Fibroblast of skin of right biceps (primary cell): Measurements from ENCODE around the gene MARK4.

ENCODE experiments used
- DNase-seq: peaks from one replicate; pipeline ENCODE4 v3.0.0-alpha.2; 2013

The MARK4 gene

GRCh38 chr19:45275370-45275971 is 24.4 kb downstream of the MARK4 start:
- peak; percentile 78 for DNase-seq

DNA sequence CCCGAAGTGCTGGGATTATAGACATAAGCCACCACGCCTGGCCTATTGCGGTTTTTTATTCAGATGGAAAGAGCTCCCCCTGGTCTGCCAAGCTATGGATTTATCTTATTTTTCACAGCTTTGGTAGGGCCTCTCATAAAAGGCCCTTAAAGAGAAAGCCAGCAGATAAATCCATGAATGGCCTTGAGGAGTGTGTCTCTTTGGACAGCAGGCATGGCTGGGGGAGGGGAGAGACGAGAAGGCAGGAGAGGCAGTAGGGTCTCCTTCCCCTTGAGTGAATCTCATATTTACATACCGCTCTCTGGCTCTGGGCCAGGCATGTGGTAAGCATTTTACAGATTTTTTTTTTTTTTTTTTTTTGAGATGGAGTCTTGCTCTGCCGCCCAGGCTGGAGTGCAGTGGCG is 25.2 kb downstream of the MARK4 start:
- peak; percentile 82 for DNase-seq

DNA sequence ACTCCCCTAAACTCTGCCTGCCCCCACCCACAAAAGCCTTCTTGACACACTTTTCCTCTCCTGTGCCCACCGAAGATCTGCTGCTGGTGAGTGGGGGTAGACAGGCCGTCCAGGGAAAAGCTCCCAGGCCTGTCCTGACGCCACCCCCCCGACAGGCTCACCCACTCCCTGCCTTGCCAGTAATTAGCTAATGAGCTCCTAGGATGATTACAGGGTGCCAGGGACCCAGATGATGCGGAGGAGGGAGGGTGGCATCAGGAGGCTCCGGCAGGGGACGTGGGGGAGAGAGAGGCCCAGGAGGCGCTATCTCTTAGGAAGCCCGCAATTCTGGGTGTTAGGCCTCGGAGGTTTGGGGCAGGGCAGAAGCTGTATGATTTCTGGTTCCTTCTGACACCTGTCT is 27.0 kb downstream of the MARK4 start:
- no peak for DNase-seq

- no peak for DNase-seq
These were observed 28.6 kb downstream of the MARK4 start for GRCh38 chr19:45279587-45280192.

DNA sequence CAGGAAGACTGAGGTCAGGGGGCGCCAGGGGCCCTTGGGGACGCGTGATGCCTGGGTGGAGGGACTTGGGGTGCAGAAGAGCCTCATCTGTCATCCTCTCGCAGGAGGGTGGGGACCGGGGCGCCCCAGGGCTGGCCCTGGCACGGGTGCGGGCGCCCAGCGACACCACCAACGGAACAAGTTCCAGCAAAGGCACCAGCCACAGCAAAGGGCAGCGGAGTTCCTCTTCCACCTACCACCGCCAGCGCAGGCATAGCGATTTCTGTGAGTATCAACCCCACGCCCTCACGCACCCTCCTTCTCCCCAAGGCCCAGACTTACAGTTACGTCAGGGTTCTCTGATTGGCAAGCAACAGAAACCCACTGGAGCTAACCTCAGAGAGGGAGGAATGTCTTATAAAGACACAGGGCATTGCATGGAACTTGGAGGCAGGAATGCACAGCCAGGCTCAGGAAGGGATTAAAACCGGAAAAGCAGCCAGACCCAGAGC is 29.4 kb downstream of the MARK4 start:
- DNase-seq = no peak

- no peak for DNase-seq
These were observed 32.5 kb downstream of the MARK4 start for GRCh38 chr19:45283443-45284033.

DNA sequence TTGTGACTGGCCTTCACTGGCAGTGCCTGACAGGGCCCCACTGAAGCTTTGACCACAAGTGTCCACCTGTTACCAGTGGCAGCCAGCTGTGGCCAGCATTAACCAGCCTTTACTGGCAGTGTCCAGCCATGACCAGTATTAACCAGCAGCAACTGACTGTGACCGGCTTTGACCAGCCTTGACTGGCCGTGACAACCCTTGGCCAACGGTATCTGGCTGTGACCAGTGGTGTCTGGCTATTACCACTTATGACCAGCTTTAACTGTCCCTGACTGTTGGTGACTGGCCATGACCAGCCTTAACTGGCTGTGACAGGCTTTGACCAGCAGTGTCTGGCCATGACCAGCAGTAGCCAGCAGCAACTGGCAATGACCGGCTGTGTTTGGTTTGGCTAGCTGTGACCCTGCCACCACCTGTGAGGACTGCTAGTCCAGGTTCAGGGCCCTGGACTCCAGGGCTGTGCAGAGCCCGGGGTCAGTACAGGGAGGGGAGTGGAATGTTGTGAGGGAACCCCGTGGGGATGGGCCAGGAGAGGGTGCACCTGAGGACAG is 39.4 kb downstream of the MARK4 start:
- no peak for DNase-seq

DNA sequence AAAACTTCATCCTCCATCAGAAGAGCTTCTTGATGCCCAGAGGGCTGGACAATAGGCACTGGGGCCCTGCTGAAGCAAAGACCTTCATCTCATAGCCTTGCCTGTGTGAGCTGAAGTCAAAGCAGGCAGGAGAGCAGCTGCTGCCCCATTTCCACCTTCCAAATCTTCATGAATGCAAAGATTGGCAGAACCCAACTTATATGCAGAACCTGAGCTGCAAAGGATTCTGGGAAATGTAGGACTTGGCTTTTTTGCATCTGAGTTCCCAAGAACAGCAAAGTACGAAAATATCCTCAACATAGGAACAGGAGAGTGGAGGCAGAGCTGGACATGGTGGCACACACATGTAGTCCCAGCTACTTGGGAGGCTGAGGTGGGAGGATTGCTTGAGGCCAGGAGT is 40.8 kb downstream of the MARK4 start:
- DNase-seq = no peak

- no peak for DNase-seq
These were observed 42.6 kb downstream of the MARK4 start for GRCh38 chr19:45293682-45294081.

GRCh38 chr19:45294291-45295029 is 43.4 kb downstream of the MARK4 start:
- DNase-seq = no peak

GRCh38 chr19:45295873-45296272 is 44.8 kb downstream of the MARK4 start:
- DNase-seq = no peak

DNA sequence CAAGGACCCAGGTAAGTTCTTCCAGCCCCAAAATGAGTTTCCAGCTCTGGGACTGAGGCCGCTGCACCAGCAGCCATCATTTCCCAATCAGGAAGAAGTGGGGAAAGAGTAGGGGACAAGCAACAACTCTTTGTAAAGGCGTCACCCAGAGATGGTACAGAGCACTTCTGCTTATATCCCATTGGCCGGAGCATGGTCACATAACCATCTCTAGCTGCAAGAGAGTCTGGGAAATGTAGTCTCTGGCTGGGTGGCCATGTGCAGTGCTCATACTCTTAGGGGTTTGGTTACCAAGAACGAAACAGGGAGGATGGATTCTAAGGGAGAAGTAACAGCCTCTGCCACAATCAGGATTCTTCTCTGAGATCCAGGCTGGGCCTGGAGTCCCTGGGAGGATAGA is 45.3 kb downstream of the MARK4 start:
- no peak for DNase-seq

DNA sequence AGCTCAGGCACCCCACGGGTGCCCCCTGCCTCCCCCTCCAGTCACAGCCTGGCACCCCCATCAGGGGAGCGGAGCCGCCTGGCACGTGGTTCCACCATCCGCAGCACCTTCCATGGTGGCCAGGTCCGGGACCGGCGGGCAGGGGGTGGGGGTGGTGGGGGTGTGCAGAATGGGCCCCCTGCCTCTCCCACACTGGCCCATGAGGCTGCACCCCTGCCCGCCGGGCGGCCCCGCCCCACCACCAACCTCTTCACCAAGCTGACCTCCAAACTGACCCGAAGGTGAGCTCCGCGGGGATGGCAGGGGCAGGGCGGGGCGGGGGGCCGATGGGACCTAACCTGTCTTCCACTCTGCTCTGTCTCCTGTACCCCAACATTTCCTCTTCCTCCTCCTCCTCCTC is 46.6 kb downstream of the MARK4 start:
- DNase-seq = no peak

DNA sequence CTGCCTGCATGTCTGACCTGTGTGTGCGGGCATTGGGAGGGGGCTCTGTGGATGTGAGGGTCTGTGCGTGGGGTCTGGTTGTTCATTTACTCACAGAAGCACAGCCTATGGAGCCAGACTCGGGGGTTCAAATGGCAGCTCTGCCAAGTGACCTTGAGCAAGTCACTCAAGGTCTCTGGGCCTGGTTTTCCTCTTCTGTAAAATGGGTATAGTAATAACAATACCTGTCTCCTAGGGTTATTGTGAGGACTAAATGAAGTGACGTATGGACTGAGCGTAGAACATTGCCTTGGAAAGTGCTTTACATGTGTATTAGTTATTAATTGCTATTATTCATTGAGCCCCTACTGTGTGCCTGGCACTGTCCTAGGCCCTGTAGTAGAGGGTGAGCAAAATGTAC is 47.2 kb downstream of the MARK4 start:
- DNase-seq = no peak

DNA sequence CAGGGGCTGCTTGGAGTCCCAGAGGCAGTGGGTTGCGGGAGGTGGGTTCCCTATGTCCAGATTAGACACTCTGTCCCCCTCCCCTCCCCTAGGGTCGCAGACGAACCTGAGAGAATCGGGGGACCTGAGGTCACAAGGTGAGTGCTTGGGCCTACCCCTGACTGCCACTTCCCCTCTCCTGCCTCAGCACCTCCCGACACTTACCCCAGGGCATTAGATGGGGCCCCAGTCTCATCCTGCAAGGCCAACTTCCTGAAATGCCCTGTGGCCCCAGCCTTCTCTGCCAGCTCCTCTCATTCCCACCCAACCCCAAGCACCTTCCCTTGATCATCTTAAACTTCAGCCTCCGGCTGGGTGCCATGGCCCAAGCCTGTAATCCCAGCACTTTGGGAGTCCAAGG is 48.6 kb downstream of the MARK4 start:
- no peak for DNase-seq

DNA sequence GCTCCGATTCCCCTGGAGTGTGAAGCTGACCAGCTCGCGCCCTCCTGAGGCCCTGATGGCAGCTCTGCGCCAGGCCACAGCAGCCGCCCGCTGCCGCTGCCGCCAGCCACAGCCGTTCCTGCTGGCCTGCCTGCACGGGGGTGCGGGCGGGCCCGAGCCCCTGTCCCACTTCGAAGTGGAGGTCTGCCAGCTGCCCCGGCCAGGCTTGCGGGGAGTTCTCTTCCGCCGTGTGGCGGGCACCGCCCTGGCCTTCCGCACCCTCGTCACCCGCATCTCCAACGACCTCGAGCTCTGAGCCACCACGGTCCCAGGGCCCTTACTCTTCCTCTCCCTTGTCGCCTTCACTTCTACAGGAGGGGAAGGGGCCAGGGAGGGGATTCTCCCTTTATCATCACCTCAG is 51.3 kb downstream of the MARK4 start:
- no peak for DNase-seq

DNA sequence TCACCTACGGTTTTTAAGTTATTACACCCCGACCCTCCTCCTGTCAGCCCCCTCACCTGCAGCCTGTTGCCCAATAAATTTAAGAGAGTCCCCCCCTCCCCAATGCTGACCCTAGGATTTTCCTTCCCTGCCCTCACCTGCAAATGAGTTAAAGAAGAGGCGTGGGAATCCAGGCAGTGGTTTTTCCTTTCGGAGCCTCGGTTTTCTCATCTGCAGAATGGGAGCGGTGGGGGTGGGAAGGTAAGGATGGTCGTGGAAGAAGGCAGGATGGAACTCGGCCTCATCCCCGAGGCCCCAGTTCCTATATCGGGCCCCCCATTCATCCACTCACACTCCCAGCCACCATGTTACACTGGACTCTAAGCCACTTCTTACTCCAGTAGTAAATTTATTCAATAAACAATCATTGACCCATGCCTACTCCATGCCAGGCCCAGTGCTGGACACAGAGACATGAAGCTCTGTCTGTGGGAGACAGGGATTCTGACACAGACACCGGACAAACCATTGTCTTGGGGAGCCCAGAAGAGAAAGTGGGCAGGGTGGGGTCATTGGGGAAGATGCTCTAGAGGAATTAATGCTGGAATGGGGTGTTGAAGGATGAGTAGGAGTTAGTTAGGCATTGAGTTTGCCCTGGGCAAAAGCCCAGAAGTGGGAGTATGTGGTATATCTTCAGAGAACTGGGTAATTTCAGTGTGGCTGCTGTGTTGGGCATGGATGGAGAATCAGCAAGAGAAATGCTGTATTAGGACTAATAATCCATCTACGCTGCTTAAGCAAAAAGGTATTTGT is 52.4 kb downstream of the MARK4 start:
- DNase-seq = no peak

DNA sequence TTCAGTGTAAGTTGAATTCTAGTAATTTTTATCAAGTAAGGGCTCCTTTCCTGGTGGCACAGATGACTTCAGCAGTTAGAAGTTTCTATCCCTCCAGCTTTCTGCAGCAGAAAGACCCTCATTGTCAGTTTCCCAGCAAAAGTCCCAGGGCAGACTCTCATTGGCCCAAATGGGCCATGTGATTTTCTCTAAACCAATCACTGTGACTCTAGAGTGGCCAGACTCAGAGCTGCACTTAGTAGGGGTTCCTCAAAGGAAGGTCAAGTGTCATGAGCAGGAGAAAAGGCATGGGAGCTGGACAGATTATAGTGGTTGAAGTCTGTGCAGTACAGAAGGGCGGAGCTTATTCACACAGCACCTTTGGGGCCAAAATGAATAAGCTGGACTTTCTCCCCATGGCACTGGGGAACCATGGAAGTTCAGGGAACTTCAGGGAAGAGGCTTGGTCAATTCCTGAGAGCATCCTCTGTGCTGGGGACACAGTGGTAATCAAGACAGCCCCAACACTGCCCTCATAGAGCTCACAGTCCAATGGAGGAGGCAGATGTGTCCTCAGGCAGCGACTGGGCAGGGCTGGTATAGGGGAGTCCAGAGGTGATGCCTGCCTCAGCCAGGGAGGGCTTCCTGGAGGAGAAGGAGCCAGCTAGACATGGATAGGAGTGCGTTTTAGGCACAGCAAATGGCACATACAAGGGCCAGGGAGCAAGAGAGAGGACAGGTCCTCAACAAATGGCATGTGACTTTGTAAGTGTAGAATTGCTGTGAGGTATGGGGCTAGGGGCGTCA is 53.3 kb downstream of the MARK4 start:
- no peak for DNase-seq

- no peak for DNase-seq
These were observed 53.9 kb downstream of the MARK4 start for GRCh38 chr19:45305007-45305406.

DNA sequence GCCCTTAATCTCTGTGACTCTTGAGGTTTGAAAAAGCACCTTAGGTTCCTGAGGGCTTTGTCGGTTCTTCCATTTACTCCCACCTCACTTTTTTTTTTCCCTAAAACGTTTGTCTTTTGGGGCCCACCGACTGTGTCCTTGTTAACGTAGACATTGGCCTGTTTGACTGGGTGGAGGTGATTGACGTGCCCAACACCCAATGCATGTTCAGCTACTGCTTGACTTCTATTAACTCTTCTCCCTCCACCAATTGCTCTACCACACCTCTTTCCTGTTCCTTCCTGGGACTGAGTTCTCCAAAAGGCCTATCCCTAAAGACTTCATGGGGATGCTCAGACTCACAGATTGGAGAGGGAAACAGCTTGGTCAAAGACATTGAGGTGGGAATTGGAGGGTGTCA is 54.4 kb downstream of the MARK4 start:
- peak; percentile 39 for DNase-seq

- DNase-seq = no peak
These were observed 55.0 kb downstream of the MARK4 start for GRCh38 chr19:45306040-45306439.

DNA sequence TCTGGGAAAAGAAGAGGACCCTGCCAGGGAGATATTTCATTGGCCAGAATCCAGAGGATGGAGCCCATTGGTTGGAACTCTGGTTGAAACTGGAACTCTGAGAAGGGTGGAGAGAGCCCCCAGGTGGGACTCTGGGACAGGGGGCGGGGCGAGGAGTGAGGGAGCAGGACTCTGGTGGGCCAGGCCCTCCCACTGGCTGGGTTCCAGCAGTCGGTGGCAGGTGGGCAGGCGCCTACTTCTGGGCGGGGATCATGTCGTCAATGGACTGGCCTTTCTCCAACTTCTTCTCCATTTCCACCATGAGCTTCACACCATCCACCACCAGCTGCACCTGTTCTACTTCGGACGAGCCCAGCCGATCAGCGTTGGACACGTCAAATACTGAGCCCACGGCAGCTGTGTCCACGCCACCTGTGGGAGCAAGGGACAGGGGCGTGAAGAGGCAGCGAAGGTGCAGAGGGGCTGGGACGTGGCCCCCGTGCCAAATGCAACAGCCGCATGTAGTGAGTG is 55.5 kb downstream of the MARK4 start:
- DNase-seq = no peak
